Activated T-cell treated with anti-CD3 and anti-CD28 coated beads for 24 hours (primary cell): ENCODE results near the gene ING1.
"Not testable (repeated sequence)": the region's sequence is repeated elsewhere in the genome, so short reads cannot be mapped to it uniquely, and the experiment has no call there.

Experiments
- DNase-seq: peaks from one replicate; pipeline ENCODE4 v3.0.0-alpha.2; 2020; ENCODE audit warnings: low read depth

The ING1 gene, protein sequence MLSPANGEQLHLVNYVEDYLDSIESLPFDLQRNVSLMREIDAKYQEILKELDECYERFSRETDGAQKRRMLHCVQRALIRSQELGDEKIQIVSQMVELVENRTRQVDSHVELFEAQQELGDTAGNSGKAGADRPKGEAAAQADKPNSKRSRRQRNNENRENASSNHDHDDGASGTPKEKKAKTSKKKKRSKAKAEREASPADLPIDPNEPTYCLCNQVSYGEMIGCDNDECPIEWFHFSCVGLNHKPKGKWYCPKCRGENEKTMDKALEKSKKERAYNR

GRCh38 chr13:110713642-110713952 lies at the start of gene ING1:
TSS of gene ING1 (plus strand) at chr13:110713700. CDS start at chr13:110714150, 450 bp downstream.
- no peak for DNase-seq

GRCh38 chr13:110664041-110664440 lies 49.5 kb upstream of the ING1 start:
- DNase-seq, result no peak

DNA sequence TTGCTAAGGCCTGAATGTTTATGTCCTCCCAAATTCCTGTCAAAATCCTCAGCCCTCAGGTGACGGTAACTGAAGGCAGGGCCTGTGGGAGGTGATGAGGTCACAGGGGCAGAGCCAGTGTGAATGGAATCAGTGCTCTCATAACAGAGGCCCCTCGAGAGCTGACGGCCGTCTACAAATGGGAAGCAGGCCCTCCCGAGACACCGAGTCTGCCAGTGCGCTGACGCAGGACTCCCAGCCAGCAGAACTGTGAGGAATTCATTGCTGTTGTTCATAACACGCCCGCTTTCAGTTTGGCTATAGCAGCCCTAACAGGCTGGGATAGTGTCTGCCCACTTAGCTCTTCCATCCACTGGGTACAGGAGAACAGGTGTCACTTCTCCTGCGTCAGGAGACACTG lies 48.8 kb upstream of the ING1 start:
- DNase-seq, result no peak

DNA sequence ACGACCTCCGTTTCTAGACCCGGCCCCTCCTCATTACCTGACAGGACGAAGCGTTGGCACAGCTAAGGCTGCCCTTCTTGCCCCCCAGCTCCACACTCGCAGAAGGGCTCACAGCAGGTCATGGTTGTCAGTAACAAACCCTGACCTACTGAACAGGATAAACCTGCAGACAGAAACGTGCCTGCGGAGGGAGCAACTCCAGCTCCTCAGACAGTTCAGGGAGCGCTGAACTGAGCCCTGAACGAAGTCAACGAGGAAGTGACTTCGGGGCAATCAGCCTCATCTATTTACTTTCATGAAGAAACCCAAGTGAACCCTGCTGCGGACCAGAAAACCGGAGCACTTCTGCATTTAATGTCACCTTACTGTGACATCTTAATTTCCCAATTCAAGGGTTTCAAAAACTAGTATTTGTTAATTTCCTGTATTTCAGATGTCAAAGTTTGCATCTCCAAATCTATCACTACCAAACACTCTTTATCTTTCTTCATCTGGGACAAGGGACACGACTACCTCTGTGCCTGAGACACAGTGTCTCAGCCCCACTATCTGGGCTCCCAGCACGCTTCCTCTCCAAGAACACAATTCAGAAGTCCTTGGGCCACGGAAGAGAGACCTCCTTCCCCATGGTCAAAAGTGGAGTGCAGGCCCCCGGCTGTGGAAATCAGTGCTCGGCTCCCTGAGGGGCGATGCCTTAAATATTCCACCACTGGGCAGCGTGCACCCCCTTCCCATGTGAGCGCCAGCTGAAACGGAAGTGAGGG lies 47.8 kb upstream of the ING1 start:
- no peak for DNase-seq

DNA sequence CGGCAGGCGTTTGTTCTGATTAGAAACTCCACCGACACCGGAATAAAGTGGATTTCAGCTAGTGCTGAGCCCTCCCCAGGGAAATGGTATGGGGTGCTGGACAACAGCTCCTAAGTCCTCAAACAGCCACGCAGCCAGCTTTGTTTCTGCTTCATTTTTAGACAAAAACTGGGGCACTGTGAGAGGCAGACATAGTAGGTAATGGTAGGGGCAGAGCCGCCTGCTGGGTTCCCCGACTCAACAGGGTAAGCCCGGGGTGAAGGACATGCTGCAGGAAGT lies 47.3 kb upstream of the ING1 start:
- no peak for DNase-seq

GRCh38 chr13:110669036-110669435 lies 44.5 kb upstream of the ING1 start:
- DNase-seq, result no peak

GRCh38 chr13:110669814-110670213 lies 43.7 kb upstream of the ING1 start:
- DNase-seq, result not testable (repeated sequence)

DNA sequence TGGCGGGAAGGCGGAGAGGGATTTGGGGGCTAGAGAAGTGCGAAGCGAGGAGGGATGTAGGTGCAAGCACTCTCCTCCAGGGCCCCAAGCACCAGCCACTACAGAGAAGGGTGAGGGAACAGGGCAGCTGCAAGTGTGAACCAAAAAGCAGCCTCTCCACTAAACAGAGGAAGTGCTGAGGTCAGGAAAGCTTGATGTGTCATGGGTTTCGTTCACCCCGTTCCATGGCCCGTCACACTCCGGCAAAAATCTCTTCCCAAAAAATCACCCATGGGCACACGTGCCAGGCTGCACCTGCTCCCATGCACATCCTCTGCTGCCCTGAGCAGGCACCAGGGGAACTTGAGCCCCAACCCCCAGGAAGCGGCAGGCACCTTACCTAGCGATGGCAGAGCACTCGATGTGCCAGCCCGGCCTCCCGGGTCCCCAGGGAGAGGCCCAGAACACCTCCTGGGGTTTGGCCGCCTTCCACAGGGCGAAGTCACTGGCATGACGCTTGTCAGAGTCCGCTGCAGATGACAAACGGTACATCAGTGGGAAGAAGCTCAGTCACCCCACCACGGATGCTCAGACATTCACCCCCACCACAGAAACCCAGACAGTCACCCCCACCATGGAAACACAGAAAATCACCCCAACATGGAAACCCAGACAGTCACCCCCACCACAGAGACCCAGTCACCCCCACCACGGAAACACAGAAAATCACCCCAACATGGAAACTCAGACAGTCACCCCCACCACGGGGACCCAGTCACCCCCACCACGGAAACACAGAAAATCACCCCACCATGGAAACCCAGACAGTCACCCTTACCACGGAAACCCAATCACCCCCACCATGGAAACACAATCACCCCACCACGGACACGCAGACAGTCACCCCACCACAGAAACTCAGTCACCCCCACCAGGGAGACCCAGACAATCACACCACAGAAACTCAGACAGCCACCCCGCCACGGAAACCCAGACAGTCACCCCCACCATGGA lies 36.6 kb upstream of the ING1 start:
- peak; percentile 31 for DNase-seq

- no peak for DNase-seq
Measured at GRCh38 chr13:110677731-110678545, 35.6 kb upstream of the ING1 start.

GRCh38 chr13:110680852-110681251 lies 32.6 kb upstream of the ING1 start:
- DNase-seq, result no peak

DNA sequence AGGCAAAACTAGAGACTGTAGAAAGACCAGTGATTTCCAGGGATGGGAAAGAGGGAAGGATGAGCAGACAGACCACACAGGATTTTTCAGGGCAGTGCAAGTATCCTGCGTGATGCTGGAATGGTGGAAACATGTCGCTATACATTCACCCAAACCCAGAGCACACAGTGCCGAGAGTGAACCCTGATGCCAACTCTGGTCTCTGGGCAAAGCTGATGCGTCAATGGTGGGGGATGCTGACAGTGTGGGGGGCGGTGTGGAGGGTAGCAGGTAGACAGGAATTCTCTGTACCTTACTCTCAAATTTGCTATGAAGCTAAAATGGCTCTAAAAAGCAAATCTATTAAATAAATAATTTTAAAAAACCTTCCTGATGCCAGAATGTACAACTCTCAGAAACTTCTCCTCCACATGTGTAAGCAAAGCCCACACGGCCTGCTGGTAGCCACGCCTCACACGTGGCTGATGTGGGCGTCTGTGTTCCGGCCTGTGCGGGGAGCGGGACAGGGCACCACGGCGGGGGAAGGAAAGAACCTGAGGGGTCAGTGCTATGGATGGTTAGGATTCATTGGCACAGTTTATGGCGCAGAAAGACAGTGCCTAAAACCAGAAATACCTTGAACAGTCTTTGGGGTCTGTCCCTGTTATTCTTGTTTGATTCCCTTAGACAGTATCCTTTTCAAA lies 31.5 kb upstream of the ING1 start:
- no peak for DNase-seq

DNA sequence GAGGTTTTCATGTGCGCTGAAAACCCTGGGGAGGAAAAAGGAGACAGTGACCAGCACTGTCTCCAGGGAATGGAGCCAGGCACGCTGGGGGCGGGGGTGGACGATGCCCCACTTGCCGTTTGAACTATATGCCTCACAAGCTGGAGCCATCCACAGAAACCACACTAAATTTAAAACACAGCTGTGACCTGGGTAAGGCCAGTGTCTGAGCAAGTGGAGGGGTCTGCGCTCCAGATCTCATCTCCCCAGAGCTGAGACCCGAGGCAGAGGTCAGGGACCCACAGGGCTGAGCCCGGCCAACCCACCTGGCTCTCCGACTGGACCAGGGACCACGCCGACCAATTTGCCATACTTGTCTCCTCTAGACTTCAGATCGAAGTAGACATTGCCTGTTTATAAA lies 30.8 kb upstream of the ING1 start:
- DNase-seq, result no peak

DNA sequence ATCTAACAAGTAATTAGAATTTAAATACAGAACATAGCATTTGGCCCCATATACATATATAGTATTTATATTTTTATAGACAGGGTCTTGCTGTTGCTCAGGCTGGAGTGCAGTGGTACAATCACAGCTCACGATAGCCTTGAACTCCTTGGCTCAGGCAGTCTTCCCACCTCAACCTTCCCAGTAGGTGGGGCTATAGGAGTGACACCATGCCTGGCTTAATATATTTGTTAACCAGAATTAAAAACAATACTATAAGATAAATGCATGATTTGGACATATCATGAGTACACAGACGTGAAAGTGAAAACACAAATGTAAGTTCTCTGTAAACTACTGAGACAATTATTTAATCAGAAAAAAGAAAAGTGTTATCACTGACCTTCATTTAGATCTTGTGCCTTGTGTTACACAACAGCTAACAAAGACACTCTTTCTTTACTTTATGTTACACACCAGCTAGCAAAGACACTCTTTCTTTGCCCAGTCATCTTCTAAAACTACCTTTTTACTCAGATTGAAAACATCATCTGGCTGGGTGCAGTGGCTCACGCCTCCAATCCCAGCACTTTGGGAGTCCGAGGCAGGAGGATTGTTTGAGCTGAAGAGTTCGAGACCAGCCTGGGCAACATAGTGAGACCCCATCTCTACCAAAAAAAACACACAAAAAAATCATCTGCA lies 30.2 kb upstream of the ING1 start:
- no peak for DNase-seq

DNA sequence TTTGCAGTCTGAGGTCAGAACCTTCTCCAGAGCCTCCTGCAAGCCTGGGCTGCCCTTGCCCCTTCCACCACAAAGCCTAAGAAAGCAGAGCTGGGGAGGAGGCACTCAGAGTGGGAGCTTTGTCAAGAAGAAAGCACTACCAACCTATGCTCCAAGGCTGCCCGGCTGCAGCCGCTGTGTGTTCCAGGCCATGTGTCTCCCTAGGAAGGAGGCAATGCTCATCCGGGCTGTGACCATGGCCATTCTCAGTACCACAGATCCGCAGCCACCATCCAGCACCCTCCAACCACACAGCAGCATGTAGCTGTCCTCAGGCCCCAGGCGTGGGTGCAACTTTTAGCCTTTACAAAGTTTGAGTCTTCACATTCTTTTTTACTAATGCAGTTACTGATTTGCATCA lies 29.6 kb upstream of the ING1 start:
- no peak for DNase-seq

GRCh38 chr13:110684388-110685056 lies 29.0 kb upstream of the ING1 start:
- no peak for DNase-seq

DNA sequence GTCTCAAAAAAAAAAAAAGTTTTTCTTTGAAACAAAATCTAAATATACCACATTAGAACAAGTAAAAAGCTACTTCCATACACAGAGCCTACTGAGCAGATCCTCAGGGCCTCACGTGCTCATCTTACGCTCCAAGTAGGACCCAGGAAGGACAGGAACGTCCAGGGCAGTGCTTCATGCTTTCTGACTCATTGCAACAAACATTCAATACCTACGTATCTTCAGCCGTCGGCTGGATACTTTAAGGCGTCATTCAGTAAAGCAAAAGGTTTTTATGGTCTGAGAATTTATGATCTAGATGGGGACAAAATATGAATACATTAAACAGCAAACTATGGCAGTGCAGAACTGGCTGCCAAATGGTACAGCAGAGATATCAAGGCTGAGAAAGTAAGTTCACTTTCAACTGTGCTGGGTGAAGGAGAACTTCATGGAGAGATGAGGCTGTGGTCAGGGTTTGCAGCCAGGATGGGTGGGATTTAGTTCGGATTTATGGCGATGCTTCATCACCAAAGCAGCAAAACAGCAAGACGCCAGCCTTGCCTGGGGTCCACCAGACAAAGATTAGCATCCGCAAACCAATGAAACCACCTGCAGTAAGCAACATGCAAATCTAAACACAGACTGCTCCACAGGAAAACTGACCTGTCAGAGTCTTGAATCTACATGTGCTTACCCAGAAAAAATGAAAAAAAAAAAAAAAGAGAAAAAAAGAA lies 28.0 kb upstream of the ING1 start:
- no peak for DNase-seq

- no peak for DNase-seq
Measured at GRCh38 chr13:110687736-110688135, 25.8 kb upstream of the ING1 start.

DNA sequence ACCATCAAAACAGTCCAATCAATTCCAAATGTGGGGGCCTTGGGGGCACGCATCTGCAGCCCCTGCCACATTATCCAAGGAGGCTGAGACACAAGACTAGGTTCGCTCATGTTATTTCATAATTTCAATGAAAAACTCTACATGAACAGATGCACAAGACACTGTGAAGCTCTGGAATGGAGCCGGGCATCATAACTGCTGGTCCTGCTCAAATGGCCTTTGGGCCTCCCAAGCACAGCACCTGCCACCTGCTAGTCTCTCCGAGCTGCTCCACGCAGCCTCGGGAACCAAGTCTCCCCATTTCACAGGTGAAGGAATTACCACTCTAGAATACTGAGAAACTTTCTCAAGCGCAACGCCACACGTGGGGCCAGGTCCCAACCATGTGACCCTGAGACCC lies 24.5 kb upstream of the ING1 start:
- no peak for DNase-seq

DNA sequence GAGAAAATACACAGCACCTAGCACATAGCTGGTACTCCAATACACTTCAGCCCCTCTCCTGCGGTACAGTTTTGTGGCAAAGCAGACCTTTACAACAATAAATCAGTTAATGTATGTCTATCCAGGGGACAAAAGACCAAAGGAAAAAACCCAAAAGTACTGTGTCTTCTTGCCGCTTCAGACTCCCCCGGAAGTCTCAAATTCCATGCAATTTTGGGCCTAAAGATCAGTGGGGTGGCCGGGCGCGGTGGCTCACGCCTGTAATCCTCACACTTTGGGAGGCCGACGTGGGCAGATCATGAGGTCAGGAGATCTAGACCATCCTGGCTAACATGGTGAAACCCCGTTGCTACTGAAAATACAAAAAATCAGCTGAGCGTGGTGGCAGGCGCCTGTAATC lies 23.8 kb upstream of the ING1 start:
- no peak for DNase-seq

GRCh38 chr13:110690516-110690915 lies 23.0 kb upstream of the ING1 start:
- no peak for DNase-seq
